ENCODE data around the gene JPH3.

DNA sequence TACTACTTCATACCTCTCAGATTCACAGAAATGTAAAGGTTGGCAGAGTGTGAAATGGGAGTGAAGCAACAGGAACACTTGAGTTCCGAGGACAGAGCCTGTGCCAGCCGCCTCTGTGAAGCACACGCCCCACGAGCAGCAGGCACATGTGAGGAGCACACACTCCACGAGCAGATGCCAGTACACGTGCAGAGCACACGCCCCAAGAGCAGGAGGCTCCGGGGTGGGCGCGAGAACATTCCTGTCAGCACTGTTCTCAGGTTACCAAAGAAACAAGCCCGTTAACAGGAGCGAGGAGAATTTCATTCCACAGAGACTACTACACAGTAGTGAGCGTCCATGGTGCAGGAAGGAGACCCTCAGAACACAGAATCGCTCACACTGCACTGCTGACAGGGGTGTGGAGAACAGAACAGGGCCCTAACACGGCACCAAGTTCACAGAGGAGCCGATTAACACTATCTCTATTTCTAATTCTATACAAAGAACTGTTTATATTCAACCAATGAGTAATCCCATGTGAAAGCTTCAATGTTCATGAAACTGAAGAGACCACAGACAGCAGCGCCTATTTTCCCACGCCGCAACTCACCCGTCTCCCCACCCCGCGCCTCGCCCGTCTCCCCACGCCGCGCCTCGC is 123.4 kb downstream of the JPH3 start:
- no peak for TF ChIP-seq EP300 (IDR thresholded peaks at IDR 0.05)
- TF ChIP-seq CTCF (IDR thresholded peaks at IDR 0.05) = no peak

Measured in tibial nerve (tissue), 4 donors.